GM18868 (cell line): Measurements from ENCODE around the gene JPH4.

Experiments
- ATAC-seq: cut with Tn5 transposase; IDR thresholded peaks from one replicate; pipeline ENCODE4 v1.9.1; 2021; ENCODE audit warnings: mild to moderate bottlenecking, moderate library complexity; ENCODE audit not compliant: unreplicated experiment

Gene JPH4

GRCh38 chr14:23565626-23566025 lies 13.0 kb downstream of the JPH4 start:
- ATAC-seq: no peak

GRCh38 chr14:23564876-23565275 lies 13.7 kb downstream of the JPH4 start:
- ATAC-seq: no peak

- no peak for ATAC-seq
Measured at GRCh38 chr14:23564181-23564812, 14.3 kb downstream of the JPH4 start.

GRCh38 chr14:23563473-23564180 lies 15.0 kb downstream of the JPH4 start:
- no peak for ATAC-seq

GRCh38 chr14:23562822-23563472 lies 15.6 kb downstream of the JPH4 start:
- no peak for ATAC-seq

GRCh38 chr14:23561873-23562821 lies 16.4 kb downstream of the JPH4 start:
- ATAC-seq: no peak

- ATAC-seq: no peak
Measured at GRCh38 chr14:23561259-23561658, 17.3 kb downstream of the JPH4 start.

GRCh38 chr14:23559926-23560520 lies 18.6 kb downstream of the JPH4 start:
- no peak for ATAC-seq

- ATAC-seq: no peak
Measured at GRCh38 chr14:23559010-23559925, 19.3 kb downstream of the JPH4 start.

GRCh38 chr14:23558346-23559009 lies 20.1 kb downstream of the JPH4 start:
- ATAC-seq: no peak

GRCh38 chr14:23557946-23558345 lies 20.6 kb downstream of the JPH4 start:
- ATAC-seq: no peak

- no peak for ATAC-seq
Measured at GRCh38 chr14:23557521-23557920, 21.1 kb downstream of the JPH4 start.

- no peak for ATAC-seq
Measured at GRCh38 chr14:23556700-23557440, 21.7 kb downstream of the JPH4 start.

- ATAC-seq: peak; percentile 86
Measured at GRCh38 chr14:23555882-23556699, 22.5 kb downstream of the JPH4 start, which contains the start of gene THTPA. Gene THTPA (plus strand): TSS chr14:23556271. CDS start chr14:23556758, 487 bp downstream.

GRCh38 chr14:23555533-23555881 lies 23.1 kb downstream of the JPH4 start:
- no peak for ATAC-seq

- peak; percentile 62 for ATAC-seq
Measured at GRCh38 chr14:23551266-23552028, 27.1 kb downstream of the JPH4 start, which contains the start of gene ZFHX2. Gene ZFHX2 (minus strand): TSS chr14:23551765. CDS start chr14:23535325, 16,440 bp downstream.
